Kidney epithelial cell (primary cell): ENCODE measurements around the gene VILL. TPM values are rescaled to one million over a fixed set of nuclear protein-coding genes. Genes with fewer than 3 reads are reported as not detected.

Experiments
- DNase-seq: peaks from one replicate; pipeline ENCODE4 v3.0.0-alpha.2; 2010; ENCODE audit warnings: low read depth
- H3K27me3 ChIP-seq: 2 replicates; pipeline ENCODE4 v1.6.0; 2011; ENCODE audit warnings: low read length; ENCODE audit not compliant: control insufficient read depth, insufficient read depth
- H3K36me3 ChIP-seq: 2 replicates; pipeline ENCODE4 v1.5.1; 2011; ENCODE audit warnings: low read length; ENCODE audit not compliant: control insufficient read depth, insufficient read depth
- H3K4me3 ChIP-seq: 2 replicates; pipeline ENCODE4 v1.5.1; 2011; ENCODE audit warnings: low read depth, mild to moderate bottlenecking, control low read depth, low read length
- total RNA-seq: library from RNA; depleted of rRNA; stranded (reverse); fragments of >200 nt; gene quantifications from 2 replicates; pipeline ENCODE4 v1.2.3, GENCODE V29; 2015
- TF ChIP-seq, protein P1 (sequence below): IDR thresholded peaks from 2 replicates; pipeline ENCODE4 v1.5.1; 2011; ENCODE audit warnings: mild to moderate bottlenecking, moderate library complexity, low read length, control low read depth, inconsistent platforms; ENCODE audit not compliant: insufficient read depth, poor library complexity, severe bottlenecking

Gene VILL
- total RNA-seq, 1 donor from 2014 or later: 7.8 TPM

DNA sequence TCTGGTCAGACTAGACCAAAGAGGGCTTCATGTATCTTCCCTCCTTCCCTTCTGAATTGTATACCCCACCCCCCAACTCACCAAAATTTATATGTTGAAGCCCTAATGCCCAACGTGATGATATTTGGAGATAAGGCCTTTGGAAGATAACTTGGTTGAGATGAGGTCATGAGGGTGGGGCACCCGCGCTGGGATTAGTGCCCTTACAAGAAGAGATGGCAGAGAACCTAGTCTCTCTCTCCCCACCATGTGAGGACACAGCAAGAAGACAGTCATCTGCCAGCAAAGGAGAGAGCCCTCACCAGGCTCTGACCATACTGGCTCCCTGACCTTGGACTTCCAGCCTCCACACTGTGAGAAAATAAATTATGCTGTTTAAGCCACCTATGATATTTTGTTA lies 25.4 kb downstream of the VILL start:
- TF ChIP-seq, protein P1, sequence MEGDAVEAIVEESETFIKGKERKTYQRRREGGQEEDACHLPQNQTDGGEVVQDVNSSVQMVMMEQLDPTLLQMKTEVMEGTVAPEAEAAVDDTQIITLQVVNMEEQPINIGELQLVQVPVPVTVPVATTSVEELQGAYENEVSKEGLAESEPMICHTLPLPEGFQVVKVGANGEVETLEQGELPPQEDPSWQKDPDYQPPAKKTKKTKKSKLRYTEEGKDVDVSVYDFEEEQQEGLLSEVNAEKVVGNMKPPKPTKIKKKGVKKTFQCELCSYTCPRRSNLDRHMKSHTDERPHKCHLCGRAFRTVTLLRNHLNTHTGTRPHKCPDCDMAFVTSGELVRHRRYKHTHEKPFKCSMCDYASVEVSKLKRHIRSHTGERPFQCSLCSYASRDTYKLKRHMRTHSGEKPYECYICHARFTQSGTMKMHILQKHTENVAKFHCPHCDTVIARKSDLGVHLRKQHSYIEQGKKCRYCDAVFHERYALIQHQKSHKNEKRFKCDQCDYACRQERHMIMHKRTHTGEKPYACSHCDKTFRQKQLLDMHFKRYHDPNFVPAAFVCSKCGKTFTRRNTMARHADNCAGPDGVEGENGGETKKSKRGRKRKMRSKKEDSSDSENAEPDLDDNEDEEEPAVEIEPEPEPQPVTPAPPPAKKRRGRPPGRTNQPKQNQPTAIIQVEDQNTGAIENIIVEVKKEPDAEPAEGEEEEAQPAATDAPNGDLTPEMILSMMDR: no peak
- Histone ChIP-seq H3K4me3 (no peak overlapping the region), H3K36me3 (no peaks in the 10 kb centered on the region)

DNA sequence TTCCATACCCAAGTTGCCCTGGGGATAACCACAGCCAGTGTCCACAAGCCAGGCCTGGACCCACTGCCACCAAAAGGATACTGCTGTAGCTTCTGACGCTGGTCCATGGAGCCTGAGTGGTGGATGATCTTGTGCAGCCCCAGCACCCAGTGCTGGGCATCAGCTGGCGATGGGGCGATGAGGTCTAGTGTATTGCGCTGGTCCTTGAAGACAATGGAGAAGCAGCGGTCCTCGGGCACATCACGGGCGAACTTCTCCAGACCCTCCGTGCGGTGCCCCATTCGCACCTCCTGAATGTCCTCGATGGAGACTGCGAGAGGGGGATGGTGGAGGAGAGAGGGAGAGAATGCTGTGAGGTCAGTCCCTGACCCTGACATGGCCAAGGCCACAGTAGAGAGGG lies 25.8 kb downstream of the VILL start:
- no peak for DNase-seq
- H3K27me3 ChIP-seq: no peaks in the 10 kb centered on the region
- TF ChIP-seq, protein P1: no peak
- H3K4me3 ChIP-seq: no peak overlapping the region
- H3K36me3 ChIP-seq: no peaks in the 10 kb centered on the region

More for the DNA sequence above, 25.4 kb downstream of the VILL start:
- H3K27me3 ChIP-seq: no peaks in the 10 kb centered on the region
- no peak for DNase-seq

DNA sequence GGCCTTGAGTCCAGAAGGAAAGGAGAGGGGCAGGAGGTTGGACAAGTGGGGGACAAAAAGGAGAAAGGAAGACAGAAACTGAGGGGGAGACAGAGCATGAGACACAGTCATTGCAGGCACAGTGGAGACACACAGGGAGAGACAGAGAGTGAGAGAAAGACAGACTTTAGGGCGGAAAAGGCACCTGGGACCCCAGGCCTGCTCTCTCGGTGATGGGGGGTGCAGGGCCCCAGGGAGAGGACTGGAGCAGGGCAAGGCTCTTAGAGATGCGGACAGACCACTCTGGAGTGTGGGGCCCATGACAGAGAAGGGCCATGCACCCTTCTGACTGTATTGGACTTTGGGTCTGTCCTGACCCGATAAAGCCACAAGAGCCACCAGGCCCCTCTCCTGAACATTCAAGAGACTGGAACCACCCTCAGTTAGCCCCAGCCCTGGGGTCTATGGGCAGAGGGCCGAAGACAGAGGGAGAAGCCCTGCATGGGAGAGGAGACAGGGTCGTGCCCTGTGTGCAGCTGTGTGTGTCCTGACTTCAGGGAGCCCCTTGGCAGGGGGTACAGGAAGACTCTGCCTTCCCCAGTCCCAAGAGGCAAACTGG lies 26.4 kb downstream of the VILL start:
- TF ChIP-seq, protein P1: no peak
- Histone ChIP-seq H3K27me3 (no peaks in the 10 kb centered on the region), H3K36me3 (no peaks in the 10 kb centered on the region), H3K4me3 (no peak overlapping the region)
- DNase-seq: no peak

DNA sequence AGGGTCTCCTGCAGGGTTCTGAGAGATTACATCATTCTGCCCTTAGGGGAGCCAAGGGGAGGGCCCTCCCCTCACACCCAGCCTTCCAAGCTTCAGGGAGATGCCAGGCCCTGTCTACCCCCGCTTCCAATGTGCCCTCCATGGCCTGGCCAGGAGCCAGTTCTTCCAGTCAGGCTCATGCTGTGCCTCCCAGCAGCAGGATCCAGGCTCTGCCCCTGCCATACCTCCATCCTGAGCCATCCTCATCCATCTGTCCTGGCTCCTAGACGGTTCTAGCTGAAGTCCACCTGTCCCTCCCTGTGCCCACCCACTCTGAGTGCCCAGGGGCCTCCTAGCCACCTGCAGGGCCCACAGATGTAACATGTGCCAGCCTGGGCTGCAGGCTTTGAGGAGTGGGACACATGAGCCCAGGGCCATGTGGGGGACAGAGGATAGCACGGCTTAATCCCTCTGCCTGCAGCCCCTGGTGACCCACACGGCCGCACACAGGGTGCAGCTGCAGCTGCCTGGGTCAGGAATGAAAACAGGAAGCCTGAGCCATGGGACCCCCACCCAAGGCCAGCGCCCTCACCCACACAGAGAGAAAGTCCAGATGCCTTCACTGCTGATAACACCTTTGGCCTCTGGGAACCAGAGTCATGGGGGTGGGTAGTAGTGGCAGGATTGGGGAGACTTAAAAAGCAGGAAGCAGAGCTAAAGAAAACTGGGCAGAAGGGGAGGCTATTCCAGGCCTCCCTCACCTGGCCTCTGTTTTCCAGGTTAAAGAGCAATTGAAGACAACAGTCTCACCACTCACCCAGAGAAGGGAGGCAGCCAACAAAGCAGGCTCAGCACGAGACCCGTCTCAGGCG lies 27.1 kb downstream of the VILL start:
- H3K36me3 ChIP-seq: no peaks in the 10 kb centered on the region
- DNase-seq: no peak
- no peak overlapping the region for H3K4me3 ChIP-seq
- TF ChIP-seq, protein P1: no peak
- H3K27me3 ChIP-seq: no peaks in the 10 kb centered on the region

DNA sequence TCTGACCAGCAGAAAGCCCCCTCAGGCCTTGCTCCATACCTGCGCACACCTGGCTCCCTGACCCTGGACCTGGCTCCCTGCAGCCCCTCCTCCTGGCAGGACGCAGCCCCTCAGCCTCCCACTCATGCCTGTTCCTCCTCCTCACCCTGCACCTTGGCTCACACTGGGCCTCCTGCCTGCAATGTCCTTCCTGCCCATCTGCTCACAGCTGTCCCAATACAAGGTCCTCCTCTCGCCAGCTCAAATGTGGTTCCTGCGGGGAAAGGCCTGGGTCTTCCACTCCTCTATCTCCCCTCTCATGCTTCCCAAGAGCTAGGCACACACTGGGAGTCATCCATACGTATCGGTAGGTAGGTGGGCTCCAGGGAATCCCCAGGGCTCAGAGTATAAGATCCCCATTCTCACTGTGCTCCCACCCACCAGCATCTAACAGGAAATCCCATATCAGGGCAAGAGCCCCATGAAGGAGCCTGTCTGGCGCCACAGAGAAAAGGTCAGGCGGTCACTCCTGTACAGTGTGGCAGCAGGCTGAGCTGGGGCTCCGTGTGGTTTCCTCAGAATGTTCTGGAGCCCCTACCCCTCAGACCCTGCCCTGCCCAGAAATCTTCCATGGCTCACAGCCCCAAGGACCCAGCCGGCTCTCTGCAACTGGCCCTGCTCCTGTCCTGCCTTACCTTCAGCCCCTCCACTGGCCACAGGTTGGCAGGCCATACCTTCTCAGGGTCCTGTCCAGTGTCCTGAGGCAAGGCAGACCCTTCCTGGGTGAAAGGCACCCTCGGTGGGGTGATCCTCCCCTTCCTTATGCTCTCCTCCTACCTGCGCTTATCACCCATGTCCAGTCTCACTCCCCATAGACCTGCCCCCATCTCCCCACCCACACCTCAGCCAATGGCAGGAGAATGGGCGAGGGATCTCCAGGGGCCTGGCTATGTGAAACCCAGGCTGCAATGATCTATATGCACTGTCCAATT lies 28.0 kb downstream of the VILL start:
- no peaks in the 10 kb centered on the region for H3K36me3 ChIP-seq
- no peak overlapping the region for H3K4me3 ChIP-seq
- TF ChIP-seq, protein P1: no peak
- H3K27me3 ChIP-seq: no peaks in the 10 kb centered on the region
- DNase-seq: no peak
